Activated naive CD4-positive, alpha-beta T cell treated with anti-CD3 and anti-CD28 coated beads, Interleukin-2, amount 10 ng/mL, durations not matched to agents 5 hours and 36 hours (primary cell): Measurements from ENCODE around the gene NDUFAF3. TPM values are rescaled to one million over a fixed set of nuclear protein-coding genes. Genes with fewer than 3 reads are reported as not detected.

Experiments used
- microRNA-seq: library from miRNA; unstranded; fragments of <30 nt; microRNA quantifications from one replicate; pipeline ENCODE4 v1.2.0, GENCODE V29; 2022; ENCODE audit warnings: borderline microRNAs expressed, borderline replicate concordance
- total RNA-seq, 2 experiments: library from RNA; stranded (reverse); gene quantifications; one replicate each; pipeline ENCODE4 v1.2.3, GENCODE V29; 2021

The NDUFAF3 gene
- 10 to 100 TPM; 81.2 to 88.3 TPM for total RNA-seq

GRCh38 chr3:49021813-49022687, at the start of gene NDUFAF3:
Gene NDUFAF3 (plus strand): TSS chr3:49022121. CDS start chr3:49022145, 24 bp downstream.

GRCh38 chr3:48989796-48990635, 31.9 kb upstream of the NDUFAF3 start, which contains the start of gene P4HTM:
Gene P4HTM (plus strand): TSS chr3:48990241. CDS start chr3:48990257, 16 bp downstream.

GRCh38 chr3:49007068-49007770, 14.7 kb upstream of the NDUFAF3 start, which contains the start of gene WDR6:
Gene WDR6 (plus strand): TSS chr3:49007391. CDS start chr3:49007432, 41 bp downstream.

GRCh38 chr3:49017971-49018706, 3.8 kb upstream of the NDUFAF3 start, which contains the start of gene DALRD3:
Gene DALRD3 (minus strand): TSS chr3:49018580. CDS start chr3:49018564, 16 bp downstream.

GRCh38 chr3:49028673-49029562, 7.0 kb downstream of the NDUFAF3 start, which contains the start of gene IMPDH2:
Gene IMPDH2 (minus strand): TSS chr3:49029398. CDS start chr3:49029350, 48 bp downstream.

Small RNAs within 50 kb of the gene (microRNA-seq; reads per million reads assigned to microRNA genes)
- gene MIR191 (8,359 reads per million, percentile 98 among the genes with 10 or more reads in this experiment), gene MIR425 (1,779 reads per million, percentile 91 among the genes with 10 or more reads in this experiment)

Other genes with a start within 250 kb of the NDUFAF3 start
- 10 to 100 TPM; 30.6 to 32.6 TPM for gene PRKAR2A, start 174.2 kb upstream of the NDUFAF3 start, total RNA-seq
- 10 to 100 TPM; 30.1 to 32.2 TPM for gene SLC25A20, start 123.2 kb upstream of the NDUFAF3 start, total RNA-seq
- 100 to 1,000 TPM in 1 of 2 experiments, 10 to 100 TPM in 1; 91.5 to 104 TPM for gene ARIH2, start 103.3 kb upstream of the NDUFAF3 start, total RNA-seq
- gene P4HTM, start 31.9 kb upstream of the NDUFAF3 start, total RNA-seq, result 10 to 100 TPM; 40.7 to 46.8 TPM
- gene WDR6, start 14.7 kb upstream of the NDUFAF3 start, total RNA-seq, result 100 to 1,000 TPM; 162 to 172 TPM
- 10 to 100 TPM; 22.4 to 25.8 TPM for gene DALRD3, start 3.5 kb upstream of the NDUFAF3 start, total RNA-seq
- 100 to 1,000 TPM; 176 to 186 TPM for gene IMPDH2, start 7.3 kb downstream of the NDUFAF3 start, total RNA-seq
- gene QRICH1, start 72.0 kb downstream of the NDUFAF3 start, total RNA-seq, result 100 to 1,000 TPM; 130 to 131 TPM
- gene QARS1, start 82.6 kb downstream of the NDUFAF3 start, total RNA-seq, result 100 to 1,000 TPM; 318 to 340 TPM
- gene USP19, start 98.7 kb downstream of the NDUFAF3 start, total RNA-seq, result 10 to 100 TPM; 66.8 to 68.0 TPM
- gene LAMB2, start 110.9 kb downstream of the NDUFAF3 start, total RNA-seq, result not detected
- gene CCDC71, start 144.2 kb downstream of the NDUFAF3 start, total RNA-seq, result 10 to 100 TPM; 22.4 to 23.8 TPM
- 1 to 10 TPM; 2.3 to 2.5 TPM for gene KLHDC8B, start 149.5 kb downstream of the NDUFAF3 start, total RNA-seq